Caco-2 (cell line): Measurements from ENCODE around the gene TRIM39. TPM values are rescaled to one million over a fixed set of nuclear protein-coding genes. Genes with fewer than 3 reads are reported as not detected.
"Not testable (repeated sequence)": the region's sequence is repeated elsewhere in the genome, so short reads cannot be mapped to it uniquely, and the experiment has no call there.

Source experiments
- BruUV-seq: library from RNA; stranded (reverse); fragments of 400-500 nt; replicated peaks from 2 replicates; lab custom pipeline; 2021; lab: Mats Ljungman, UMichigan
- CTCF ChIA-PET: fragments of 300-600 bp; sonication (Branson Sonifier 250); formaldehyde crosslinking; loops from one replicate; lab custom pipeline; 2022; ENCODE audit warnings: antibody characterized with exemption; lab: Charles Lee
- POLR2A ChIA-PET: fragments of 300-600 bp; sonication (Branson Sonifier 250); formaldehyde crosslinking; loops from one replicate; lab custom pipeline; 2022; ENCODE audit warnings: antibody characterized with exemption; lab: Charles Lee
- DNase-seq, 2 experiments: peaks; one replicate each; pipeline versions ENCODE4 v3.0.0 to v3.0.0-alpha.2; 2020 to 2022
- H3K27me3 ChIP-seq: replicated peaks from 2 replicates; pipeline ENCODE4 v1.6.0; 2011; ENCODE audit warnings: low read length; ENCODE audit not compliant: control insufficient read depth, insufficient read depth
- H3K36me3 ChIP-seq: 2 replicates; pipeline ENCODE4 v1.5.1; 2011; ENCODE audit warnings: low read length; ENCODE audit not compliant: control insufficient read depth, insufficient read depth
- H3K4me1 ChIP-seq: fragments of 250-450 bp; sonication (Bioruptor Pico); 2 replicates; pipeline ENCODE4 v1.5.1; 2020; ENCODE audit warnings: mild to moderate bottlenecking
- H3K4me3 ChIP-seq: 2 replicates; pipeline ENCODE4 v1.5.1; 2011; ENCODE audit warnings: low read depth, mild to moderate bottlenecking, control low read depth, low read length
- H3K9me3 ChIP-seq: fragments of 250-450 bp; sonication (Bioruptor Pico); 2 replicates; pipeline ENCODE4 v1.5.1; 2020; ENCODE audit warnings: mild to moderate bottlenecking, moderate library complexity
- H3K27ac Mint-ChIP-seq: one replicate; pipeline ENCODE4 v1.8.0; 2022; ENCODE audit warnings: mixed read lengths; ENCODE audit not compliant: unreplicated experiment
- H3K27me3 Mint-ChIP-seq: one replicate; pipeline ENCODE4 v1.8.0; 2022; ENCODE audit warnings: mixed read lengths; ENCODE audit not compliant: insufficient read depth, unreplicated experiment
- H3K36me3 Mint-ChIP-seq: one replicate; pipeline ENCODE4 v1.8.0; 2022; ENCODE audit warnings: mild to moderate bottlenecking, mixed read lengths; ENCODE audit not compliant: insufficient read depth, unreplicated experiment
- H3K4me1 Mint-ChIP-seq: one replicate; pipeline ENCODE4 v1.8.0; 2022; ENCODE audit warnings: low read depth, mixed read lengths; ENCODE audit not compliant: unreplicated experiment
- H3K4me3 Mint-ChIP-seq: one replicate; pipeline ENCODE4 v1.8.0; 2022; ENCODE audit warnings: mild to moderate bottlenecking, moderate library complexity, mixed read lengths; ENCODE audit not compliant: unreplicated experiment
- H3K9me3 Mint-ChIP-seq: one replicate; pipeline ENCODE4 v1.8.0; 2022; ENCODE audit warnings: mixed read lengths; ENCODE audit not compliant: unreplicated experiment
- CTCF ChIP-seq, 2 experiments: fragments of 200-600 bp in 1 of 2; IDR thresholded peaks; 1 replicate in 1 of 2; 2 replicates in 1 of 2; pipeline versions ENCODE4 v1.5.1 to v1.8.0; 2011 to 2022; ENCODE audit warnings: antibody characterized with exemption in 1 of 2, control low read depth in 1 of 2, inconsistent platforms in 1 of 2, low read depth in 1 of 2, low read length in 1 of 2, mild to moderate bottlenecking in 1 of 2, moderate library complexity in 1 of 2; ENCODE audit not compliant: insufficient read depth in 1 of 2, severe bottlenecking in 1 of 2, unreplicated experiment in 1 of 2
- intact Hi-C: fragments of 100-400 bp; cut with micrococcal nuclease; formaldehyde crosslinking; loops from one replicate; pipeline ENCODE4 v1.10.0; 2022; ENCODE audit not compliant: unreplicated experiment
- total RNA-seq: library from RNA; stranded (reverse); gene quantifications from 2 replicates; pipeline ENCODE4 v1.2.3, GENCODE V29; 2022

Gene TRIM39
- total RNA-seq, 1 experiment from 2014 or later, result 14.5 TPM

GRCh38 chr6:30361661-30362060 lies 34.9 kb downstream of the TRIM39 start:
- no peaks in the 10 kb centered on the region for H3K9me3 Mint-ChIP-seq
- H3K4me1 Mint-ChIP-seq, result no peaks in the 10 kb centered on the region
- no peaks in the 10 kb centered on the region for H3K36me3 ChIP-seq
- no peak overlapping the region for H3K27ac Mint-ChIP-seq
- BruUV-seq, result no TSS peak
- CTCF ChIA-PET, result no interaction called here
- no peaks in the 10 kb centered on the region for H3K36me3 Mint-ChIP-seq
- intact Hi-C loops, result no loop called here
- no peaks in the 10 kb centered on the region for H3K9me3 ChIP-seq
- H3K27me3 ChIP-seq, result no peaks in the 10 kb centered on the region; the same call in 1 of the 2 replicates
- H3K4me3 Mint-ChIP-seq, result no peak overlapping the region
- POLR2A ChIA-PET, result no interaction called here
- H3K4me1 ChIP-seq, result no peaks in the 10 kb centered on the region
- DNase-seq, result no peak
- peaks cover 35% of the 10 kb centered on the region for H3K27me3 Mint-ChIP-seq
- H3K4me3 ChIP-seq, result no peak overlapping the region
- TF ChIP-seq CTCF (IDR thresholded peaks at IDR 0.05; ENCODE audit: insufficient read depth in 1 of 2, low read depth in 1 of 2, low read length in 1 of 2, severe bottlenecking in 1 of 2, unreplicated experiment in 1 of 2), result no peak

DNA sequence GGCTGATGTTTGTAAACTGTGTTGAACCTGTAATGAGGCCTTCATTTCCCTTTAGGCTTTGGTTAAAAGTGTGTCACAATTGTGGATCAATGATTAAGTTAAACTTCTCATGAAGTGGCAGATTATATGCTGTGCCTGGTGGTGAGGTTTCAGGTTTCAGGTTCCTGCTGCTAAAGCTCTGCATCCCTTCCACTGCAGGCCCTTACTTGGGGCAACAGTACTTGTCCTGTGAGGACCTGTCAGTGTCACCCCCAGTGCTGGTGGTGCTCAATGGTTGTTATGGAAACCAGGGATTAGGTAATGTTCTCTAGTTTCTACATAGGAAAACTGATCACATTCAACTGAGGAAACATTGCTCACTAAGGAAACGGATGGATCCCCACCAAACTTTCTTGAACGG lies 36.7 kb downstream of the TRIM39 start:
- H3K27me3 Mint-ChIP-seq, result peaks cover 31% of the 10 kb centered on the region
- no peak for TF ChIP-seq CTCF (IDR thresholded peaks at IDR 0.05; ENCODE audit: insufficient read depth in 1 of 2, low read depth in 1 of 2, low read length in 1 of 2, severe bottlenecking in 1 of 2, unreplicated experiment in 1 of 2)

DNA sequence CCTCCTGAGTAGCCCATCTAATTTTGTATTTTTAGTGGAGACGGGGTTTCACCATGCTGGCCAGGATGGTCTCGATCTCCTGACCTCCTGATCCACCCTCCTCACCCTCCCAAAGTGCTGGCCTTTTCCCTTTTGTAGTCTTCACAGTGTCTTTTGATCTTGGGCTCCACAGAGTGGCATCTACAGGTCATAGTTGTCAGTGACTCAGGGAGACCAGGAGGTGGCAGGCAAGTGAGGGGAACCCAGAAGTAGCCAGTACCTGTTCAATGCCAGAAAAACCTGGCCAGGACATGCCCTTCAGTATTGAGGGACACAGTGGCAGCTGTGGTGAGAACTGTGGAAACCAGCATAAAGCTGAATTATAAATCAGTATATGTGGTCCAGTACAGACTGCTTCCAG lies 37.9 kb downstream of the TRIM39 start:
- H3K27me3 ChIP-seq, result no peaks in the 10 kb centered on the region; the same call in 1 of the 2 replicates
- CTCF ChIA-PET, result no interaction called here
- peak; percentile 23 to 44 for TF ChIP-seq CTCF (IDR thresholded peaks at IDR 0.05; ENCODE audit: insufficient read depth in 1 of 2, low read depth in 1 of 2, low read length in 1 of 2, severe bottlenecking in 1 of 2, unreplicated experiment in 1 of 2)
- Mint-ChIP-seq H3K36me3 (no peaks in the 10 kb centered on the region), H3K4me1 (no peaks in the 10 kb centered on the region), H3K4me3 (no peak overlapping the region), H3K27me3 (peaks cover 31% of the 10 kb centered on the region), H3K27ac (no peak overlapping the region), H3K9me3 (no peaks in the 10 kb centered on the region)
- no peaks in the 10 kb centered on the region for H3K4me1 ChIP-seq
- no peak overlapping the region for H3K4me3 ChIP-seq
- POLR2A ChIA-PET, result no interaction called here
- intact Hi-C loops, result loop anchor here (2.0 kb wide), 1 partner anchor 32 kb away; no protein-coding TSS in a partner anchor
- H3K9me3 ChIP-seq, result 0 out of 2 replicates have a peak, but pooled peaks cover 4% of the 10 kb centered on the region
- BruUV-seq, result no TSS peak
- DNase-seq, result peak in 1 of 2 experiments; percentile 15
- no peaks in the 10 kb centered on the region for H3K36me3 ChIP-seq

More for the DNA sequence above, 36.7 kb downstream of the TRIM39 start:
- Mint-ChIP-seq H3K36me3 (no peaks in the 10 kb centered on the region), H3K4me1 (no peaks in the 10 kb centered on the region), H3K9me3 (no peaks in the 10 kb centered on the region), H3K4me3 (no peak overlapping the region), H3K27ac (no peak overlapping the region)
- Histone ChIP-seq H3K4me3 (no peak overlapping the region), H3K27me3 (no peaks in the 10 kb centered on the region; the same call in 1 of the 2 replicates), H3K36me3 (no peaks in the 10 kb centered on the region), H3K4me1 (no peaks in the 10 kb centered on the region), H3K9me3 (0 out of 2 replicates have a peak, but pooled peaks cover under 1% of the 10 kb centered on the region)
- BruUV-seq, result no TSS peak
- ChIA-PET CTCF (no interaction called here), POLR2A (no interaction called here)
- intact Hi-C loops, result no loop called here
- DNase-seq, result no peak

DNA sequence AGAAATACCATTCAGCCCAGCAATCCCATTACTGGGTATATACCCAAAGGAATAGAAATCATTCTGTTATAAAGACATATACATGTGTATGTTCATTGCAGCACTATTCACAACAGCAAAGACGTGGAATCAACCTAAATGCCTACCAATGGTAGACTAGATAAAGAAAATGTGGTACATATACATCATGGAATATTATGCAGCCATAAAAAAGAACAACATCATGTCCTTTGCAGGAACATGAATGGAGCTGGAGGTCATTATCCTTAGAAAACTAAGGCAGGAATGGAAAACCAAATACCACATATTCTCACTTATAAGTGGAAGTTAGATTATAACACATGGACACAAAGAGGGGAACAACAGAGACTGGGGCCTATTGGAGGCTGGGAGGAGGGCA lies 42.6 kb downstream of the TRIM39 start:
- DNase-seq, H3K9me3 Mint-ChIP-seq, H3K36me3 ChIP-seq, H3K4me3 ChIP-seq, H3K4me3 Mint-ChIP-seq, CTCF ChIA-PET, H3K9me3 ChIP-seq, POLR2A ChIA-PET, H3K27ac Mint-ChIP-seq, H3K36me3 Mint-ChIP-seq, H3K4me1 ChIP-seq, H3K4me1 Mint-ChIP-seq, BruUV-seq, intact Hi-C loops, H3K27me3 ChIP-seq: not testable (repeated sequence)
- H3K27me3 Mint-ChIP-seq, result peaks cover 13% of the 10 kb centered on the region
